ENCODE data around the gene THY1. TPM values are rescaled to one million over a fixed set of nuclear protein-coding genes. Genes with fewer than 3 reads are reported as not detected.
"Not testable (repeated sequence)": the region's sequence is repeated elsewhere in the genome, so short reads cannot be mapped to it uniquely, and the experiment has no call there.

The THY1 gene
- total RNA-seq, 1 donor from 2014 or later = 0.62 TPM

DNA sequence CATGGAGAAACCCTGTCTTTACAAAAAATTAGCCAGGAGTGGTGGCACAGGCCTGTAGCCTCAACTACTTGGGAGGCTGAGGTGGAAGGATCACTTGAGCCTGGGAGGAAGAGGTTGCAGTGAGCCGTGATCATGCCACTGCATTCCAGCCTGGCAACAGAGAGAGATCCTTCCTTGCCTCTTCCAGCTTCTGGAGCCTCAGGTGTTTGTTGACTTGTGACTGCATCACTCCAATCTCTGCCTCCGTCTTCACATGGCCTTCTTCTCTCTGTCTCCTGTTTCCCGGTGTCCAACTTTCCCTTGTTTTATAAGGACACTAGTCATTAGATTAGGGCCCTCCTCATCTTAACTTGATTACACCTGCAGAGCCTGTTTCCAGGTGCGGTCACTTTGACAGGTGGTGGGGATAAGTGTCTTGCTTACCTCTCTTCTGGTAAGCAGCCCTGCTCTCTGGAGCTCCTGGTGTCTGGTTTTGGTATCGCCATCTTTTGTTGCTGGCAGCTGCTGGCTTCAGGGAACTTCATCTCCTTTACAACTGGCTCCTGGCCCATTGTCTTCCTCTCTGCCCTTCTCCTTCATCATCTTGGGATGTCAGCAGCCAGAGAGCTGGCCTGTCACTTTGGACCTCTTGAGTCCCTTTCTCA, 33.2 kb downstream of the THY1 start:
- H3K27me3 Mint-ChIP-seq = no peaks in the 10 kb centered on the region
- no peaks in the 10 kb centered on the region for H3K9me3 Mint-ChIP-seq (ENCODE audit: low read depth)
- TF ChIP-seq, protein P1, sequence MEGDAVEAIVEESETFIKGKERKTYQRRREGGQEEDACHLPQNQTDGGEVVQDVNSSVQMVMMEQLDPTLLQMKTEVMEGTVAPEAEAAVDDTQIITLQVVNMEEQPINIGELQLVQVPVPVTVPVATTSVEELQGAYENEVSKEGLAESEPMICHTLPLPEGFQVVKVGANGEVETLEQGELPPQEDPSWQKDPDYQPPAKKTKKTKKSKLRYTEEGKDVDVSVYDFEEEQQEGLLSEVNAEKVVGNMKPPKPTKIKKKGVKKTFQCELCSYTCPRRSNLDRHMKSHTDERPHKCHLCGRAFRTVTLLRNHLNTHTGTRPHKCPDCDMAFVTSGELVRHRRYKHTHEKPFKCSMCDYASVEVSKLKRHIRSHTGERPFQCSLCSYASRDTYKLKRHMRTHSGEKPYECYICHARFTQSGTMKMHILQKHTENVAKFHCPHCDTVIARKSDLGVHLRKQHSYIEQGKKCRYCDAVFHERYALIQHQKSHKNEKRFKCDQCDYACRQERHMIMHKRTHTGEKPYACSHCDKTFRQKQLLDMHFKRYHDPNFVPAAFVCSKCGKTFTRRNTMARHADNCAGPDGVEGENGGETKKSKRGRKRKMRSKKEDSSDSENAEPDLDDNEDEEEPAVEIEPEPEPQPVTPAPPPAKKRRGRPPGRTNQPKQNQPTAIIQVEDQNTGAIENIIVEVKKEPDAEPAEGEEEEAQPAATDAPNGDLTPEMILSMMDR (IDR thresholded peaks at IDR 0.05; ENCODE audit: unreplicated experiment) = peak; percentile 52
- H3K4me3 Mint-ChIP-seq (ENCODE audit: low read depth) = no peak overlapping the region
- DNase-seq (ENCODE audit: low spot score, unreplicated experiment) = no peak
- no peaks in the 10 kb centered on the region for H3K4me1 Mint-ChIP-seq (ENCODE audit: low read depth)
- no peaks in the 10 kb centered on the region for H3K36me3 Mint-ChIP-seq (ENCODE audit: insufficient read depth)
- H3K27ac Mint-ChIP-seq = no peak overlapping the region

DNA sequence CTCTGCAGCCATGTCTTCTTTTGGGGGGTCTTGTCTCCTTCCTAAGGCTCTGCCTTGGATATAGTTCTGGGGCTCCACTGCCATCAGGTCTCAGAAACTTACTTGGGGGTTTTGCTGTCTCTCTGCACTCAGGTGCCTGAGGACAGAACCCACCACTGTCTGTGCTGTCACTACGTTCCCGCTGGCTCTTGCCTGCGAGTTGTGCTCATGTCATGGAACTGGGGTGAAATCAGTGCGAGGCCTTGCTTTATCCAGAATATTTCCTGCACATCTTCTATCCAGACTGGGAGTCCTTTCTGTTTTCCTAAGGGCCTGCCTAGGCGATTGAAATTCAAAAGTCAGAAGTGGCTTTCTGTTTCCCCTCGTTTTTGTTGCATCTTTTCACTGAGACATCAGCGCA, 34.9 kb downstream of the THY1 start:
- H3K36me3 Mint-ChIP-seq (ENCODE audit: insufficient read depth) = no peaks in the 10 kb centered on the region
- H3K27ac Mint-ChIP-seq = no peak overlapping the region
- H3K9me3 Mint-ChIP-seq (ENCODE audit: low read depth) = no peaks in the 10 kb centered on the region
- H3K4me3 Mint-ChIP-seq (ENCODE audit: low read depth) = no peak overlapping the region
- no peak for DNase-seq (ENCODE audit: low spot score, unreplicated experiment)
- H3K4me1 Mint-ChIP-seq (ENCODE audit: low read depth) = no peaks in the 10 kb centered on the region
- TF ChIP-seq, protein P1 (IDR thresholded peaks at IDR 0.05; ENCODE audit: unreplicated experiment) = no peak
- H3K27me3 Mint-ChIP-seq = no peaks in the 10 kb centered on the region

DNA sequence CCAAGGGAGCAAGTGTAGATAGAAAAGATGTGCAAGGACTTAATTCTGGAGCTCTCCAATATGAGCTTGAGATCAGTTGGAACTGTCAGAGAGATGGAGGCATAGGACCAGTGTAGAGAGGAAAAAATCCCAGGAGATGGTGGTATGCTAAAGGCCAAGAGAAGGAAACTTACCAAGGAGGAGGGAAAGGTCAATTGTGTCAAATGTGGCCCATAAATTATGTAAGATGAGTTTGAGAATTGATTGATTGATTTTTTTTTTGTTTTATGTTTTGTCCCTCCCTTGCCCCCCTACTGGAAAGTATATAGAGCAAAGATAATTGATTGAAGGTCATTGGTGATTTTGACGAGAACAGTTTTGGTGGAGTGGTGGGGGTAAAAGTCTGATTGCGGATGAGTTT, 38.6 kb downstream of the THY1 start:
- Mint-ChIP-seq H3K9me3 (ENCODE audit: low read depth) (no peaks in the 10 kb centered on the region), H3K36me3 (ENCODE audit: insufficient read depth) (no peaks in the 10 kb centered on the region), H3K4me3 (ENCODE audit: low read depth) (no peak overlapping the region), H3K27ac (no peak overlapping the region), H3K27me3 (peaks cover 11% of the 10 kb centered on the region), H3K4me1 (ENCODE audit: low read depth) (peaks cover 11% of the 10 kb centered on the region)
- no peak for DNase-seq (ENCODE audit: low spot score, unreplicated experiment)
- TF ChIP-seq, protein P1 (IDR thresholded peaks at IDR 0.05; ENCODE audit: unreplicated experiment) = no peak

DNA sequence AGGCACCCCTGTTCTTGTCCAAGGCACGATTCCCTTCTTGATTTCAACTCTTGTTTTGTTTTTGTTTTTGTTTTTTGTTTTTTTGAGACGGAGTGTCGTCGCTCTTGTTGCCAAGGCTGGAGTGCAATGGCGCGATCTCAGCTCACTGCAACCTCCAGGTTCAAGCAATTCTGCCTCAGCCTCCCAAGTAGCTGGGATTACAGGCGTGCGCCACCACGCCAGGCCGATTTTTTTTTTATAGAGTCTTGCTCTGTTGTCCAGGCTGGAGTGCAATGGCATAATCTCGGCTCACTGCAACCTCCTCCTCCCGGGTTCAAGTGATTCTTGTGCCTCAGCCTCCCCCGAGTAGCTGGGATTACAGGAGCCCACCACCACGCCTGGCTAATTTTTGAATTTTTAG, 40.5 kb downstream of the THY1 start:
- H3K27ac Mint-ChIP-seq; H3K36me3 Mint-ChIP-seq (ENCODE audit: insufficient read depth); H3K4me3 Mint-ChIP-seq (ENCODE audit: low read depth); H3K9me3 Mint-ChIP-seq (ENCODE audit: low read depth); DNase-seq (ENCODE audit: low spot score, unreplicated experiment): not testable (repeated sequence)
- Mint-ChIP-seq H3K27me3 (peaks cover 18% of the 10 kb centered on the region), H3K4me1 (ENCODE audit: low read depth) (peaks cover 22% of the 10 kb centered on the region)

DNA sequence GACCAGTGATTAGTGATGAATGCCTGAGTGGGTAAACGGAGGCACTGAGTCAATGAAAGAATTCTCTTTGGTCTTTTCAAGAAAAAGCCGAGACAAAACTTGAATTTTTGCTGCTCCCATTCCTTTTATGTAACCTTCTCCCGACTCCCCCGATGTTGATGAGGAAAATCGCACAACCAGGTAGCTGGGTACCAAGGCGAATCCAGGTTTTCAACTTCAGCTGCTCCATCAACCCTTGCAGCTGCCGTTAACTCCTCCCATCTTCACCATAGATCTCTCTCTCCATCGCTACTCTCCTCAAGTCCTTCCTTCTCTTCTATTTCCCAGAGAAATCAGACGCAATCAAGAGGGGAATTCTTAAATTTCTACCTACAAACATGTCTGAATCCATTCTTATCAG, 40.9 kb downstream of the THY1 start:
- H3K36me3 Mint-ChIP-seq (ENCODE audit: insufficient read depth) = no peaks in the 10 kb centered on the region
- H3K27ac Mint-ChIP-seq = no peak overlapping the region
- TF ChIP-seq, protein P1 (IDR thresholded peaks at IDR 0.05; ENCODE audit: unreplicated experiment) = no peak
- H3K27me3 Mint-ChIP-seq = peaks cover 18% of the 10 kb centered on the region
- no peaks in the 10 kb centered on the region for H3K9me3 Mint-ChIP-seq (ENCODE audit: low read depth)
- peaks cover 22% of the 10 kb centered on the region for H3K4me1 Mint-ChIP-seq (ENCODE audit: low read depth)
- no peak for DNase-seq (ENCODE audit: low spot score, unreplicated experiment)
- no peak overlapping the region for H3K4me3 Mint-ChIP-seq (ENCODE audit: low read depth)
